Measurements from ENCODE around the gene LNPEP.

DNA sequence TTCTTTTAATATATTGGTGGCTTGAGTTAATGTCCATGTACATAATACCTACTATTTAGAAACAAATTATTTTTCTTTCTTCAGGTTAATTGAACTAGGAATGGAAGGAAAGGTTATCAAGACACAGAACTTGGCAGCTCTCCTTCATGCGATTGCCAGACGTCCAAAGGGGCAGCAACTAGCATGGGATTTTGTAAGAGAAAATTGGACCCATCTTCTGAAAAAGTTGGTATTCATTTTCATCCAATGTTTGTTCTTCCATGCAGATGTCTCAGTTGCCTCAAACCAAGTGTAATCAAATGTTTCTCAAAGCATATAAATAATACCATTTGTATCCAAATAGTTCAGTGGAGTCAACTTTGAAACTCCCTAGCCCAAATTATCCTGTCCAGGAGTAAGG is 22.6 kb upstream of the LNPEP start:
- TF ChIP-seq POLR2A (IDR thresholded peaks at IDR 0.05), result no peak
- TF ChIP-seq, protein P1, sequence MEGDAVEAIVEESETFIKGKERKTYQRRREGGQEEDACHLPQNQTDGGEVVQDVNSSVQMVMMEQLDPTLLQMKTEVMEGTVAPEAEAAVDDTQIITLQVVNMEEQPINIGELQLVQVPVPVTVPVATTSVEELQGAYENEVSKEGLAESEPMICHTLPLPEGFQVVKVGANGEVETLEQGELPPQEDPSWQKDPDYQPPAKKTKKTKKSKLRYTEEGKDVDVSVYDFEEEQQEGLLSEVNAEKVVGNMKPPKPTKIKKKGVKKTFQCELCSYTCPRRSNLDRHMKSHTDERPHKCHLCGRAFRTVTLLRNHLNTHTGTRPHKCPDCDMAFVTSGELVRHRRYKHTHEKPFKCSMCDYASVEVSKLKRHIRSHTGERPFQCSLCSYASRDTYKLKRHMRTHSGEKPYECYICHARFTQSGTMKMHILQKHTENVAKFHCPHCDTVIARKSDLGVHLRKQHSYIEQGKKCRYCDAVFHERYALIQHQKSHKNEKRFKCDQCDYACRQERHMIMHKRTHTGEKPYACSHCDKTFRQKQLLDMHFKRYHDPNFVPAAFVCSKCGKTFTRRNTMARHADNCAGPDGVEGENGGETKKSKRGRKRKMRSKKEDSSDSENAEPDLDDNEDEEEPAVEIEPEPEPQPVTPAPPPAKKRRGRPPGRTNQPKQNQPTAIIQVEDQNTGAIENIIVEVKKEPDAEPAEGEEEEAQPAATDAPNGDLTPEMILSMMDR (IDR thresholded peaks at IDR 0.05), result no peak
